Measurements from ENCODE around the gene HOXC5. TPM values are rescaled to one million over a fixed set of nuclear protein-coding genes. Genes with fewer than 3 reads are reported as not detected.
A peak's percentile ranks its signal among the peaks of the same experiment; 100 is the strongest.

Gene HOXC5
- total RNA-seq, 1 donor from 2014 or later: not detected

GRCh38 chr12:53992377-53992889, 40.4 kb upstream of the HOXC5 start:
- intact Hi-C loops (cut with micrococcal nuclease): no loop called here
- Mint-ChIP-seq H3K4me1 (peaks cover 37% of the 10 kb centered on the region), H3K27ac (no peak overlapping the region), H3K4me3 (no peak overlapping the region), H3K9me3 (peaks cover 2% of the 10 kb centered on the region), H3K27me3 (peaks cover 83% of the 10 kb centered on the region), H3K36me3 (ENCODE audit: low read depth) (peaks cover 1% of the 10 kb centered on the region)
- no peak for TF ChIP-seq CTCF (IDR thresholded peaks at IDR 0.05)
- ChIA-PET POLR2A (no interaction called here), CTCF (interaction anchor here (1.2 kb wide), 1 partner anchor 40 kb away, joined by 3 read pairs; no protein-coding TSS in a partner anchor)
- DNase-seq: no peak
- ATAC-seq (ENCODE audit: low read depth): no peak

- peaks cover 39% of the 10 kb centered on the region for H3K4me1 Mint-ChIP-seq
- intact Hi-C loops (cut with micrococcal nuclease): loop anchor here (2.0 kb wide), 1 partner anchor 19 kb away; the partner anchor contains the start of gene HOTAIR
- H3K27ac Mint-ChIP-seq: peak overlapping the region; percentile 20
- peak overlapping the region; percentile 35 for H3K4me3 Mint-ChIP-seq
- ATAC-seq (ENCODE audit: low read depth) (no peak), DNase-seq (no peak)
- no peak for TF ChIP-seq CTCF (IDR thresholded peaks at IDR 0.05)
- peaks cover 83% of the 10 kb centered on the region for H3K27me3 Mint-ChIP-seq
- H3K36me3 Mint-ChIP-seq (ENCODE audit: low read depth): peaks cover 1% of the 10 kb centered on the region
- peaks cover 2% of the 10 kb centered on the region for H3K9me3 Mint-ChIP-seq
- POLR2A ChIA-PET: no interaction called here
- CTCF ChIA-PET: interaction anchor here (0.7 to 1.2 kb wide), 2 partner anchors 39 to 208 kb away, joined by 3 read pairs; no protein-coding TSS in a partner anchor
Measured at GRCh38 chr12:53993162-53994008, 39.5 kb upstream of the HOXC5 start.

- intact Hi-C loops (cut with micrococcal nuclease): loop anchor here (2.0 kb wide), 1 partner anchor 19 kb away; the partner anchor contains the start of gene HOTAIR
- no peak for TF ChIP-seq CTCF (IDR thresholded peaks at IDR 0.05)
- Mint-ChIP-seq H3K9me3 (peaks cover 2% of the 10 kb centered on the region), H3K27ac (peak overlapping the region; percentile 20), H3K27me3 (peaks cover 83% of the 10 kb centered on the region), H3K4me1 (peaks cover 38% of the 10 kb centered on the region), H3K36me3 (ENCODE audit: low read depth) (peaks cover 1% of the 10 kb centered on the region), H3K4me3 (peak overlapping the region; percentile 35)
- DNase-seq (no peak), ATAC-seq (ENCODE audit: low read depth) (no peak)
- ChIA-PET CTCF (no interaction called here), POLR2A (no interaction called here)
Measured at GRCh38 chr12:53994009-53994263, 38.9 kb upstream of the HOXC5 start.

GRCh38 chr12:53994264-53995001, 38.4 kb upstream of the HOXC5 start:
- Mint-ChIP-seq H3K4me1 (peaks cover 34% of the 10 kb centered on the region), H3K27me3 (peaks cover 80% of the 10 kb centered on the region), H3K27ac (peak overlapping the region; percentile 20), H3K36me3 (ENCODE audit: low read depth) (peaks cover 1% of the 10 kb centered on the region), H3K4me3 (peak overlapping the region; percentile 82), H3K9me3 (peaks cover 2% of the 10 kb centered on the region)
- intact Hi-C loops (cut with micrococcal nuclease): loop anchor here (2.0 to 5.0 kb wide), 3 partner anchors 20 to 42 kb away; partner anchors contain the start of genes HOTAIR, HOXC12 and HOXC5
- ATAC-seq (ENCODE audit: low read depth) (no peak), DNase-seq (no peak)
- ChIA-PET CTCF (no interaction called here), POLR2A (interaction anchor here (0.6 kb wide), 1 partner anchor 198 kb away, joined by 3 read pairs; no protein-coding TSS in a partner anchor)
- TF ChIP-seq CTCF (IDR thresholded peaks at IDR 0.05): no peak
